Measurements from ENCODE around the gene DUSP5. TPM values are rescaled to one million over a fixed set of nuclear protein-coding genes. Genes with fewer than 3 reads are reported as not detected.

Gene DUSP5
- total RNA-seq, 3 donors from 2014 or later = 3.8 to 35.4 (median 26.9) TPM

- no peak overlapping the region for H3K4me3 ChIP-seq
- no peaks in the 10 kb centered on the region for H3K27me3 ChIP-seq
- intact Hi-C loops (cut with DNase I; ENCODE audit: low total_unique reads) = no loop called here
- H3K4me1 ChIP-seq = no peaks in the 10 kb centered on the region
- H3K9me3 ChIP-seq = no peaks in the 10 kb centered on the region
- no peaks in the 10 kb centered on the region for H3K36me3 ChIP-seq
- no peak for DNase-seq (ENCODE audit: low spot score in 2 of 2)
- H3K27ac ChIP-seq = no peak overlapping the region
- TF ChIP-seq CTCF (IDR thresholded peaks at IDR 0.05) = no peak
- TF ChIP-seq POLR2AphosphoS5 (IDR thresholded peaks at IDR 0.05) = no peak
- TF ChIP-seq POLR2A (IDR thresholded peaks at IDR 0.05) = no peak
These were observed 26.6 kb downstream of the DUSP5 start for GRCh38 chr10:110524179-110524858.

- Histone ChIP-seq H3K4me3 (no peak overlapping the region), H3K36me3 (no peaks in the 10 kb centered on the region), H3K27me3 (no peaks in the 10 kb centered on the region), H3K9me3 (no peaks in the 10 kb centered on the region), H3K4me1 (no peaks in the 10 kb centered on the region), H3K27ac (no peak overlapping the region)
- no peak for DNase-seq (ENCODE audit: low spot score in 2 of 2)
- intact Hi-C loops (cut with DNase I; ENCODE audit: low total_unique reads) = no loop called here
- no peak for TF ChIP-seq POLR2AphosphoS5 (IDR thresholded peaks at IDR 0.05)
- TF ChIP-seq POLR2A (IDR thresholded peaks at IDR 0.05) = no peak
- no peak for TF ChIP-seq CTCF (IDR thresholded peaks at IDR 0.05)
These were observed 27.1 kb downstream of the DUSP5 start for GRCh38 chr10:110524859-110525232.

DNA sequence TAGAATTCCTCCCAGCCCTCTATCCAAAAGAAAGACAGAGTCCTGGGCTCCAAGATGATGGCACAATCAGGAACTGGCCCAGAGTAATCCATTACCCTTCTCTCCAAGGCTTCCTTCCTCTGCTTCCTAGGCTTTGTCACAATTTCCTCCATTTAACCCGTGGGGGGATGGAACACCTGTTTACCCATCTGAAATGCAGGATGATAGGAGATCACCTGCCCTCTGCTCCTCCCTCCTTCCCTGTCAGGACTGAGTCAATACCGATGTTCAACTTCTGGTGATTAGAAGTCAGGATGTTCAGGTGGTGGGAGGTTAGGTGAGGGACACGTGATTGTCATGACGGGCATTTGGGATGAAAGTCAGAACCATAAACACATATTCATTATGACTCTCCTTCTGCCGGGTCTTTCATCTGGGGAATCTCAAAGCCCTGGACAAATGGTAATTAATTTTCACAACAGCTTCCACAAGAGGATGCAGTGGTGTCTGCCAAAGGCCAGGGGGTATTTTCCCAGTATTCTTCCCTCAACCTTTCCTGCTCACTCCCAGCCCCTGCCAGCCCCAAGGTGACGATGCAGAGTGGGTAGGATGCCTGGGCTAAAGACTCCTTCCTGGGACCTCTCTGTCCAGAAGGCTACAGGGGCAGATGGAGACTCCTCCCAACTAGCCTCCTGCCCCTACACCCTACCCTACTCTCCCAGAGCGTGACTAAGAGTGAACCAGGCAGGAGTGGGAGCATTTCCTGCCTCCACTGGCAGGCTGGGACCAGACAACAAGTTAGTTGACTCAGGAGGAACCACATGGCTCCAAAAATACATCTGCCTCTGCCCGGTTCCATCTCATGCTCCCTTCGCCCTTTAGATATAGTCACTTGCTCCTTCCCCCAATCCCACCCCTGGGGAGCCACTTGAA, 27.9 kb downstream of the DUSP5 start:
- H3K9me3 ChIP-seq = no peaks in the 10 kb centered on the region
- DNase-seq (ENCODE audit: low spot score in 2 of 2) = no peak
- intact Hi-C loops (cut with DNase I; ENCODE audit: low total_unique reads) = no loop called here
- no peak overlapping the region for H3K4me3 ChIP-seq
- H3K27me3 ChIP-seq = no peaks in the 10 kb centered on the region
- H3K27ac ChIP-seq = no peak overlapping the region
- H3K4me1 ChIP-seq = no peaks in the 10 kb centered on the region
- no peak for TF ChIP-seq POLR2AphosphoS5 (IDR thresholded peaks at IDR 0.05)
- TF ChIP-seq POLR2A (IDR thresholded peaks at IDR 0.05) = no peak
- no peak for TF ChIP-seq CTCF (IDR thresholded peaks at IDR 0.05)
- no peaks in the 10 kb centered on the region for H3K36me3 ChIP-seq

GRCh38 chr10:110527731-110528171, 30.0 kb downstream of the DUSP5 start:
- DNase-seq (ENCODE audit: low spot score in 2 of 2) = no peak

More at GRCh38 chr10:110527731-110528171, 30.0 kb downstream of the DUSP5 start:
- Histone ChIP-seq H3K27me3 (no peaks in the 10 kb centered on the region), H3K9me3 (no peaks in the 10 kb centered on the region), H3K4me1 (no peaks in the 10 kb centered on the region), H3K36me3 (no peaks in the 10 kb centered on the region), H3K27ac (no peak overlapping the region), H3K4me3 (no peak overlapping the region)
- TF ChIP-seq CTCF (IDR thresholded peaks at IDR 0.05) = no peak
- TF ChIP-seq POLR2A (IDR thresholded peaks at IDR 0.05) = no peak
- no peak for TF ChIP-seq POLR2AphosphoS5 (IDR thresholded peaks at IDR 0.05)
- intact Hi-C loops (cut with DNase I; ENCODE audit: low total_unique reads) = no loop called here
